Esophagus muscularis mucosa (tissue), 4 donors: ENCODE results near the gene CACNG1. TPM values are rescaled to one million over a fixed set of nuclear protein-coding genes. Genes with fewer than 3 reads are reported as not detected.
"Not testable (repeated sequence)": the region's sequence is repeated elsewhere in the genome, so short reads cannot be mapped to it uniquely, and the experiment has no call there.

Source experiments
- DNase-seq: peaks from one replicate; pipeline ENCODE4 v3.0.0-alpha.2; 2017; ENCODE audit errors: extremely low spot score
- H3K27ac ChIP-seq, 4 donors: fragments of 200-600 bp; sonication (generic); replicated peaks in 1 of 4; 1 replicate in 3 of 4; 2 replicates in 1 of 4; pipeline ENCODE4 v1.5.1; 2016 to 2019; ENCODE audit warnings: mild to moderate bottlenecking in 1 of 4
- H3K27me3 ChIP-seq, 4 donors: fragments of 200-600 bp; sonication (generic); one replicate each; pipeline versions ENCODE4 v1.5.1 to v1.6.0; 2016 to 2019
- H3K36me3 ChIP-seq, 4 donors: fragments of 200-600 bp; sonication (generic); one replicate each; pipeline ENCODE4 v1.5.1; 2016 to 2019
- H3K4me1 ChIP-seq, 4 donors: fragments of 200-600 bp; sonication (generic); one replicate each; pipeline ENCODE4 v1.5.1; 2016 to 2019
- H3K4me3 ChIP-seq, 4 donors: fragments of 200-600 bp; sonication (generic); 1 replicate in 2 of 4; 2 replicates in 2 of 4; pipeline ENCODE4 v1.5.1; 2016 to 2019; ENCODE audit warnings: mild to moderate bottlenecking in 4 of 4, moderate library complexity in 1 of 4
- H3K9me3 ChIP-seq, 4 donors: fragments of 200-600 bp; sonication (generic); 1 replicate in 3 of 4; 2 replicates in 1 of 4; pipeline ENCODE4 v1.5.1; 2016 to 2019
- CTCF ChIP-seq, 3 experiments: fragments of 200-600 bp in 2 of 3; fragments of 450-650 bp in 1 of 3; sonication (generic) in 2 of 3; IDR thresholded peaks; one replicate each; pipeline ENCODE4 v1.5.1; 2017 to 2019; ENCODE audit warnings: antibody characterized with exemption in 3 of 3, mild to moderate bottlenecking in 2 of 3, moderate library complexity in 1 of 3
- EP300 ChIP-seq: sonication (generic); formaldehyde crosslinking; IDR thresholded peaks from one replicate; pipeline ENCODE4 v1.6.1; 2017; ENCODE audit warnings: antibody characterized with exemption
- POLR2A ChIP-seq: fragments of 450-650 bp; IDR thresholded peaks from one replicate; pipeline ENCODE4 v1.6.1; 2017; ENCODE audit warnings: antibody characterized with exemption, moderate library complexity, mild to moderate bottlenecking, low read depth
- POLR2AphosphoS5 ChIP-seq, 2 donors: sonication (generic); formaldehyde crosslinking; IDR thresholded peaks; one replicate each; pipeline ENCODE4 v1.6.1; 2017; ENCODE audit warnings: antibody characterized with exemption in 2 of 2
- WGBS: methylation state at CpG from one replicate; pipeline ENCODE4 v1.1.5; 2018; 5-methylcytosine and 5-hydroxymethylcytosine counted together
- intact Hi-C: fragments of 100-400 bp; cut with DNase I; formaldehyde crosslinking; loops from one replicate; pipeline ENCODE4 v1.15.1; 2023
- total RNA-seq, 4 donors: library from RNA; depleted of rRNA; stranded (reverse); fragments of >200 nt; gene quantifications; one replicate each; pipeline versions ENCODE4 v1.1.0 to v1.2.1, GENCODE V29; 2016

The CACNG1 gene
- total RNA-seq, 4 donors from 2014 or later: not detected

GRCh38 chr17:67038861-67039365, 5.4 kb upstream of the CACNG1 start:
- Histone ChIP-seq H3K27ac (no peak overlapping the region), H3K4me1 (no peaks in the 10 kb centered on the region), H3K27me3 (peaks cover 0 to 1% (median 0%) of the 10 kb centered on the region in 4 donors), H3K4me3 (no peak overlapping the region), H3K36me3 (no peaks in the 10 kb centered on the region), H3K9me3 (no peaks in the 10 kb centered on the region)
- intact Hi-C loops: no loop called here
- no peak for TF ChIP-seq EP300
- TF ChIP-seq POLR2A: no peak
- 34% methylated on average over 5 of the region's 5 CpGs for WGBS
- no peak for DNase-seq

- peaks cover 0 to 3% (median 0%) of the 10 kb centered on the region in 4 donors for H3K27me3 ChIP-seq
- no peak overlapping the region for H3K27ac ChIP-seq
- intact Hi-C loops: no loop called here
- H3K4me3 ChIP-seq: no peak overlapping the region
- H3K9me3 ChIP-seq: no peaks in the 10 kb centered on the region
- WGBS: 92% methylated on average over 6 of the region's 6 CpGs
- H3K36me3 ChIP-seq: no peaks in the 10 kb centered on the region
- TF ChIP-seq EP300: no peak
- no peak for TF ChIP-seq CTCF (IDR thresholded peaks at IDR 0.05)
- no peak for TF ChIP-seq POLR2A
- TF ChIP-seq POLR2AphosphoS5 (IDR thresholded peaks at IDR 0.05): no peak
- no peak for DNase-seq
- peaks cover 0 to 3% (median 0%) of the 10 kb centered on the region in 4 donors for H3K4me1 ChIP-seq
These were observed 3.7 kb upstream of the CACNG1 start for GRCh38 chr17:67040652-67041051.

GRCh38 chr17:67041119-67041518, 3.2 kb upstream of the CACNG1 start:
- H3K4me3 ChIP-seq, DNase-seq, H3K9me3 ChIP-seq, H3K27ac ChIP-seq, H3K27me3 ChIP-seq, H3K36me3 ChIP-seq, H3K4me1 ChIP-seq, intact Hi-C loops: not testable (repeated sequence)
- WGBS: 95% methylated on average over 5 of the region's 5 CpGs

GRCh38 chr17:67041531-67041930, 2.8 kb upstream of the CACNG1 start:
- no peak for TF ChIP-seq EP300
- TF ChIP-seq POLR2AphosphoS5 (IDR thresholded peaks at IDR 0.05): no peak
- no peak for TF ChIP-seq CTCF (IDR thresholded peaks at IDR 0.05)
- TF ChIP-seq POLR2A: no peak
- Histone ChIP-seq H3K27ac (no peak overlapping the region), H3K36me3 (no peaks in the 10 kb centered on the region), H3K4me3 (no peak overlapping the region), H3K4me1 (peaks cover 0 to 3% (median 0%) of the 10 kb centered on the region in 4 donors), H3K27me3 (peaks cover 0 to 3% (median 0%) of the 10 kb centered on the region in 4 donors), H3K9me3 (no peaks in the 10 kb centered on the region)
- intact Hi-C loops: no loop called here
- 81% methylated on average over 7 of the region's 7 CpGs for WGBS
- DNase-seq: no peak

GRCh38 chr17:67041941-67042899, 2.1 kb upstream of the CACNG1 start:
- H3K4me3 ChIP-seq: no peak overlapping the region
- intact Hi-C loops: no loop called here
- H3K27ac ChIP-seq: no peak overlapping the region
- H3K27me3 ChIP-seq: peaks cover 0 to 3% (median 0%) of the 10 kb centered on the region in 4 donors
- H3K36me3 ChIP-seq: no peaks in the 10 kb centered on the region
- WGBS: 38% methylated on average over 7 of the region's 11 CpGs
- H3K4me1 ChIP-seq: peaks cover 0 to 3% (median 0%) of the 10 kb centered on the region in 4 donors
- H3K9me3 ChIP-seq: peaks cover 0 to 1% (median 0%) of the 10 kb centered on the region in 4 donors
- TF ChIP-seq POLR2AphosphoS5 (IDR thresholded peaks at IDR 0.05) (no peak), POLR2A (no peak)
- DNase-seq: no peak

GRCh38 chr17:67043283-67043682, 1.1 kb upstream of the CACNG1 start:
- H3K4me1 ChIP-seq: peaks cover 0 to 3% (median 0%) of the 10 kb centered on the region in 4 donors
- H3K36me3 ChIP-seq: no peaks in the 10 kb centered on the region
- intact Hi-C loops: no loop called here
- TF ChIP-seq POLR2AphosphoS5 (IDR thresholded peaks at IDR 0.05): no peak
- no peak for TF ChIP-seq CTCF (IDR thresholded peaks at IDR 0.05)
- no peak for TF ChIP-seq POLR2A
- no peak for TF ChIP-seq EP300
- peaks cover 0 to 3% (median 0%) of the 10 kb centered on the region in 4 donors for H3K27me3 ChIP-seq
- H3K4me3 ChIP-seq: no peak overlapping the region
- H3K9me3 ChIP-seq: peaks cover 0 to 8% (median 4%) of the 10 kb centered on the region in 4 donors
- H3K27ac ChIP-seq: no peak overlapping the region
- no peak for DNase-seq
- WGBS: 83% methylated on average over 10 of the region's 12 CpGs
